Activated naive CD8-positive, alpha-beta T cell treated with anti-CD3 and anti-CD28 coated beads, Interleukin-2, amount 50 U/mL, for 24 hours (primary cell): ENCODE data around the gene TP53INP2.

ENCODE experiments used
- ATAC-seq: fragments of 150-1000 bp; cut with Tn5 transposase; one replicate; pipeline ENCODE4 v1.10.0; 2021
- DNase-seq: peaks from one replicate; pipeline ENCODE4 v3.0.0; 2021
- H3K27ac Mint-ChIP-seq: one replicate; pipeline ENCODE4 v1.8.0; 2021; ENCODE audit warnings: mild to moderate bottlenecking, mixed read lengths
- H3K27me3 Mint-ChIP-seq: one replicate; pipeline ENCODE4 v1.8.0; 2021; ENCODE audit warnings: mixed read lengths
- H3K36me3 Mint-ChIP-seq: one replicate; pipeline ENCODE4 v1.8.0; 2021; ENCODE audit warnings: low read depth, mixed read lengths
- H3K4me1 Mint-ChIP-seq: one replicate; pipeline ENCODE4 v1.8.0; 2021; ENCODE audit warnings: mixed read lengths
- H3K4me3 Mint-ChIP-seq: one replicate; pipeline ENCODE4 v1.8.0; 2021; ENCODE audit warnings: mild to moderate bottlenecking, moderate library complexity, mixed read lengths
- H3K9me3 Mint-ChIP-seq: one replicate; pipeline ENCODE4 v1.8.0; 2021; ENCODE audit warnings: mixed read lengths

TP53INP2 gene

GRCh38 chr20:34691838-34692237, 12.3 kb upstream of the TP53INP2 start:
- Mint-ChIP-seq H3K9me3 (no peaks in the 10 kb centered on the region), H3K4me1 (no peaks in the 10 kb centered on the region), H3K27ac (no peak overlapping the region), H3K4me3 (no peak overlapping the region), H3K36me3 (no peaks in the 10 kb centered on the region), H3K27me3 (no peaks in the 10 kb centered on the region)
- no peak for DNase-seq
- ATAC-seq = no peak

DNA sequence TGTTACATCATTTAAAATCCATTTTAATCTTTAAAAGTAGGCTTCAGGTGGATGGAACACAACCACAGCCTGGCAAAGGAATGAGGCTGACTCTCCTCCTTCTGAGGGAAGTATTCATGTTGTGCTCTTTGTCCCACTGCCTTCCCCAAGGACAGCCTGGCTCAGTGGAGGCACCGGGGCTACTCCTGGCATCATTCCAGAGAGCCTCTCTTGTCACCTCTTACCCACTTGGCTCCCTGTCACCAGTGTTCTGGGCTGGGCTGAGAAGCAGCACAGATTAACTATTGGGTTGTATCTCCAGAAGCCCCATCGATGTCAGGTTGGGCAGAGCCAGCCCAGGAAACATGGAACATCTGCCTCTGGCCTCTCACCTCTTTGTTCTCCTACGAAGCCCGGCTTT, 10.7 kb upstream of the TP53INP2 start:
- Mint-ChIP-seq H3K4me3 (no peak overlapping the region), H3K4me1 (no peaks in the 10 kb centered on the region), H3K36me3 (no peaks in the 10 kb centered on the region), H3K9me3 (no peaks in the 10 kb centered on the region), H3K27ac (no peak overlapping the region), H3K27me3 (no peaks in the 10 kb centered on the region)
- DNase-seq (no peak), ATAC-seq (no peak)

DNA sequence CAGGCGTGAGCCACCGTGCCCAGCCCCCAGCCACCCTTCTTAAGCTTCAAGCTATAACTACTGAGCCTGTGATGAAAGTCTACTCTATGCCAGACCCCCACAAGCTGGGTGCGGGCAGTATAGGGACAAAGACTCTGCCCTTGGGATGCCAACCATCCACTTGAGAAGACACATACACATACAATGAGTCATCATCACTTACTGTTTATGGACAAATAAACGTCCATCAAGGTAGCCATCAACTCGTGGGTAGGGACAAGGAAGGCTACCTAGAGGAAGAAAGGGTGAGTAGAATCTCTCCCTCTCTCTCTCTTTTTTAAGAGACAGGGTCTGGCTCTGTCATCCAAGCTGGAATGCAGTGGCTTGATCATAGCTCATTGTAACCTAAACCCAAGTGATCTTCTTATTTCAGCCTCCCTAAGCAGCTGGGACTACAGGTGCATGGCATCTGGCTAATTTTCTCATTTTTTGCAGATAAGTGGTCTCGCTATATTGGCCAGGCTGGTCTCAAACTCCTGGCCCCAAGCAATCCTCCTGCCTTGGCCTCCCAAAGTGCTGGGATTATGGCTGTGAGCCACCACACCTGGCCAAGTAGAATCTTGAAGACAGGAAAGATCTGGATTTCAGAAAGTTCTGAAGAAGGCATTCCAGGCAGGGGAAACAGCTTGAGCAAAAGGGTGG, 2.6 kb upstream of the TP53INP2 start:
- DNase-seq = no peak
- Mint-ChIP-seq H3K9me3 (no peaks in the 10 kb centered on the region), H3K27ac (no peak overlapping the region), H3K27me3 (peaks cover 12% of the 10 kb centered on the region), H3K4me3 (no peak overlapping the region), H3K36me3 (no peaks in the 10 kb centered on the region), H3K4me1 (peaks cover 10% of the 10 kb centered on the region)
- ATAC-seq = no peak

DNA sequence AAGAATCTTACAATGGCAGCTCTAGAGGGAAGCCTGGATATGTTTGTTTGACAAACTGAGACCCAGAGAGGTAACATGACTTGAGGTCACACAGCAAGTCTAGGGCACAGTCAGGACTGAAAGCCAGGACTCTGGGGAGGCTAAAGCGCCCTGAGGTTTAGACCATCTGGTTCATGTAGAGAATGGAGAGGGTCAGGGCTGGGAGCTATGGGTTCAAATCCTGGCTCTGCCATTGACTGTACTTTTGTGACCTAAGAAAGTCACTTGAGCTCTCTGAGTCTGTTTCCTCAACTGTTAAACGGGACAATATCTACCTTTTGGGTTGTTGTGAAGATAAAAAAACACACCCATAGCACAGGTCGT, 1.1 kb upstream of the TP53INP2 start:
- DNase-seq (no peak), ATAC-seq (no peak)
- H3K36me3 Mint-ChIP-seq = no peaks in the 10 kb centered on the region
- H3K27ac Mint-ChIP-seq = peak overlapping the region; percentile 76
- peaks cover 12% of the 10 kb centered on the region for H3K4me1 Mint-ChIP-seq
- peaks cover 12% of the 10 kb centered on the region for H3K27me3 Mint-ChIP-seq
- peak overlapping the region; percentile 86 for H3K4me3 Mint-ChIP-seq
- no peaks in the 10 kb centered on the region for H3K9me3 Mint-ChIP-seq

GRCh38 chr20:34703424-34704176, 544 bp upstream of the TP53INP2 start:
- no peaks in the 10 kb centered on the region for H3K36me3 Mint-ChIP-seq
- peak overlapping the region; percentile 76 for H3K27ac Mint-ChIP-seq
- no peak for ATAC-seq
- H3K27me3 Mint-ChIP-seq = peaks cover 12% of the 10 kb centered on the region
- DNase-seq = no peak
- H3K4me1 Mint-ChIP-seq = peaks cover 17% of the 10 kb centered on the region
- peak overlapping the region; percentile 86 for H3K4me3 Mint-ChIP-seq
- no peaks in the 10 kb centered on the region for H3K9me3 Mint-ChIP-seq

GRCh38 chr20:34705008-34705396, 858 bp downstream of the TP53INP2 start:
- no peak for DNase-seq
- no peak for ATAC-seq
- Mint-ChIP-seq H3K36me3 (no peaks in the 10 kb centered on the region), H3K27me3 (peaks cover 12% of the 10 kb centered on the region), H3K4me3 (peak overlapping the region; percentile 77), H3K4me1 (peaks cover 19% of the 10 kb centered on the region), H3K9me3 (no peaks in the 10 kb centered on the region), H3K27ac (peak overlapping the region; percentile 49)

DNA sequence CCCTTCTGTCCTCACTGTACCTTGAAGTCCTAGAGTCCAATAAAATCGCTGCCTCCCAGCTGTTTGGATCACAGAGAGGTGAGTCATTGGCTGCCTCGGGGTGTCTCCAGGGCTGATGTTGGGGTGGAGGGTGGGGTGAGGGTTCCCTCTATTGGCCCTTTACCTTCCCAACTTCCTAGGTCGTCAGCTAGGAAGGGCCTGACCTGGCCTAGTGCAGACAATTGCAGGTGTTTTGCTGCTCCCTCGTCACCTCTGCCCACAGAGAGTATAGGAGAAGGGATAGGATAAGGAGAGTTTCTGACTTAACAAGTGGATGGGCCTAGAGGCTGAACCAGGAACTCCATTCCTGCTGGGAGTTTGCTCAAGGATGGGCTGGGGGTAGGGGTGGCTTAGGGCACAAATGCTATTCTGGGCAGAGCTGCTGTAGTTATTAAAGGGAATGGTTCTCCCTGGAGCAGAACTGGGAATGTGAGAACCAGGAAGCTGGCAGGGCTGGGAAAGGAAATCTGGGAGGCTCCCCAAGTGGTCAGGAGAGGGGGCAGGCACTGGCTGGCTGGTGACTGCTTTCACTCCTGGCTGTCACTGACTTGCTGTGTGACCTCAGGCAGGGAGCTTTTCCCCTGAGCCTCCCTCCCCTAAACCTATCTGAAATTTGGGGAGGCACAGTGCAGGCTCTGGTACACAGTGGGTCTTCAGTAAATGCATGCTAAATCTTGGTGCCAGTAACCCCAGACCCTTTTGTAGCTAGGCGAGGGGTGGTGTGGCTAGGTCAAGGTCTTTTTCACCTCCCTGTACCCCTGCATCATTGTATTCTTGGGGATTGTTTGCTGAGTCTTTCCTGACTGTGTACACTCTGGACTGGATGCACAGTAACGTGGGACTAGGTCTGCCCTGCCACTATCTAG, 1.5 kb downstream of the TP53INP2 start:
- Mint-ChIP-seq H3K4me3 (peak overlapping the region; percentile 77), H3K4me1 (peaks cover 24% of the 10 kb centered on the region), H3K27me3 (peaks cover 12% of the 10 kb centered on the region), H3K27ac (no peak overlapping the region), H3K36me3 (no peaks in the 10 kb centered on the region), H3K9me3 (no peaks in the 10 kb centered on the region)
- DNase-seq (peak; percentile 17), ATAC-seq (no peak)

DNA sequence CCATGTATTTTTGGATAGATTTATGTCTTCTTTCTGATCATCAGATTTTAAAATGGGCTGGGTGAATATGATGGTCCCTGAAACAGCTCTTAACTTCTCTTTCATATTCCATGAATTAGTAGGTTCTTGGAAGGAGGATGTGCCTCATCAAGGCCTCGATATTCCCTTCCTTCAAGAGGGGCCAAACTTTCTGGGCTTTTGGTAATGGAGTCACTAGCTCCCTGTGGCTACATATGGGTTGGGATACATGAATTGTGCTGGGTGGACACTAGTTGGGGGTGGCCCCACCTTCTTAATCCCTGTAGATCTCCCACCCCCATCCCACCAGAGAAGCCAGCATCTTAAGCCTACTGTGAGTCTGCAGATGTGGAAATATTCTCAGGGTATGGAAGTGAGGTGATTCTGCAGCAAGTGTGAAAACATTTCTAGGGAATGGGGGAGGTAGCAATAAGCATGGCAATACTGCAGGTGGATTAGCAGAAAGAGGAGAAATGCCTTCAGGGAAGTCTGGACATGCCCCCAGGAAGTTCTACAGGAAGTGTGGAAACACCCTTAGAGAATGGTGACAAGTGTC, 2.2 kb downstream of the TP53INP2 start:
- H3K4me1 Mint-ChIP-seq = peaks cover 25% of the 10 kb centered on the region
- H3K36me3 Mint-ChIP-seq = no peaks in the 10 kb centered on the region
- H3K27ac Mint-ChIP-seq = no peak overlapping the region
- DNase-seq = no peak
- H3K4me3 Mint-ChIP-seq = no peak overlapping the region
- peaks cover 12% of the 10 kb centered on the region for H3K27me3 Mint-ChIP-seq
- no peaks in the 10 kb centered on the region for H3K9me3 Mint-ChIP-seq
- no peak for ATAC-seq

GRCh38 chr20:34706912-34707784, 3.0 kb downstream of the TP53INP2 start:
- no peak for ATAC-seq
- Mint-ChIP-seq H3K27me3 (peaks cover 9% of the 10 kb centered on the region), H3K27ac (no peak overlapping the region), H3K36me3 (no peaks in the 10 kb centered on the region), H3K4me1 (peaks cover 25% of the 10 kb centered on the region), H3K4me3 (no peak overlapping the region), H3K9me3 (no peaks in the 10 kb centered on the region)
- no peak for DNase-seq

DNA sequence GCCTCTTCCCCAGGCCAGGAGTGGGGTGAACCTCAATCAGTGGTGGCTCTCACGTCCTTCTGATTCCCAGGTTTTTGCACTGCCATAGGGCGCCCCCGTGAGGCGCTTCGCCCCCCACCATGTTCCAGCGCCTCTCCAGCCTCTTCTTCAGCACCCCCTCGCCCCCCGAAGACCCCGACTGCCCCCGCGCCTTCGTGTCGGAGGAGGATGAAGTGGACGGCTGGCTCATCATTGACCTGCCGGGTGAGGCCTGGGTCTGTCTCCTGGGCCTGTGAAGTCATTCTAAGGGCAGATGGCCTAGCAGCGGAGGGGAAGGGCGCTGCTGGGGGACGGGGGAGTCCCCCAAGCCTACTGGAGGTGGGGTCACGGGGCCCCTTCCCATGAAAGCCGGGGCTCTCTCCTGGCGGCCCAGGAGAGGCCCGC, 4.5 kb downstream of the TP53INP2 start:
- no peaks in the 10 kb centered on the region for H3K27me3 Mint-ChIP-seq
- H3K9me3 Mint-ChIP-seq = no peaks in the 10 kb centered on the region
- peak; percentile 16 for ATAC-seq
- H3K27ac Mint-ChIP-seq = peak overlapping the region; percentile 49
- peaks cover 5% of the 10 kb centered on the region for H3K36me3 Mint-ChIP-seq
- H3K4me3 Mint-ChIP-seq = peak overlapping the region; percentile 82
- peak; percentile 75 for DNase-seq
- H3K4me1 Mint-ChIP-seq = peaks cover 27% of the 10 kb centered on the region

- H3K4me1 Mint-ChIP-seq = peaks cover 27% of the 10 kb centered on the region
- no peaks in the 10 kb centered on the region for H3K27me3 Mint-ChIP-seq
- DNase-seq = peak; percentile 86
- peaks cover 8% of the 10 kb centered on the region for H3K36me3 Mint-ChIP-seq
- no peaks in the 10 kb centered on the region for H3K9me3 Mint-ChIP-seq
- peak overlapping the region; percentile 73 for H3K27ac Mint-ChIP-seq
- peak; percentile 78 for ATAC-seq
- peak overlapping the region; percentile 82 for H3K4me3 Mint-ChIP-seq
Measured at GRCh38 chr20:34709044-34709830, 5.1 kb downstream of the TP53INP2 start.

GRCh38 chr20:34709831-34710567, 5.9 kb downstream of the TP53INP2 start:
- DNase-seq = no peak
- peak overlapping the region; percentile 78 for H3K27ac Mint-ChIP-seq
- H3K36me3 Mint-ChIP-seq = peaks cover 10% of the 10 kb centered on the region
- peak overlapping the region; percentile 88 for H3K4me3 Mint-ChIP-seq
- no peaks in the 10 kb centered on the region for H3K27me3 Mint-ChIP-seq
- peak; percentile 38 for ATAC-seq
- H3K4me1 Mint-ChIP-seq = peaks cover 25% of the 10 kb centered on the region
- no peaks in the 10 kb centered on the region for H3K9me3 Mint-ChIP-seq

DNA sequence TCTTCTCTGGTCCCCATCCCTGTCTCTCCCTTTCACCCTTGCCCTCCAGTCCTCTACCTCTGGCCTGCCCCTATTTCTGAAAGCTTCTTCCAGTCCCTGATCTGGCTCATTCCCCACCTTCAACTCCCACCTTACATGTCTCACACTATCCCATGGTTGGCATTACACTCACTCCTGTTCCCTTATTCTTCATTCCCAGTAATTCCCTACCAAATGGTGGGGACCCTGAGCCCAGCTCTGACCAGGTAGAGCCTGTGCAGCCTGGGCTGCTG, 6.4 kb downstream of the TP53INP2 start:
- Mint-ChIP-seq H3K27me3 (no peaks in the 10 kb centered on the region), H3K9me3 (no peaks in the 10 kb centered on the region), H3K4me1 (peaks cover 25% of the 10 kb centered on the region), H3K27ac (peak overlapping the region; percentile 78), H3K4me3 (peak overlapping the region; percentile 88), H3K36me3 (peaks cover 10% of the 10 kb centered on the region)
- DNase-seq (no peak), ATAC-seq (no peak)
